Endothelial cell of umbilical vein (primary cell): Measurements from ENCODE around the gene GYS2. TPM values are rescaled to one million over a fixed set of nuclear protein-coding genes. Genes with fewer than 3 reads are reported as not detected.

Source experiments
- BruUV-seq: library from RNA; stranded (reverse); fragments of 400-500 nt; replicated peaks from 2 replicates; lab custom pipeline; 2021; lab: Mats Ljungman, UMichigan
- CTCF ChIA-PET: fragments of 300-600, 350-600 bp; sonication (Branson Sonifier 250); formaldehyde crosslinking; loops from one replicate; lab custom pipeline; 2021; ENCODE audit warnings: antibody characterized with exemption, inconsistent platforms; lab: Charles Lee
- POLR2A ChIA-PET: fragments of 300-600, 350-600 bp; sonication (Branson Sonifier 250); formaldehyde crosslinking; loops from one replicate; lab custom pipeline; 2021; ENCODE audit warnings: antibody characterized with exemption, inconsistent platforms; lab: Charles Lee
- DNase-seq: peaks from one replicate; pipeline ENCODE4 v3.0.0-alpha.2; 2011; ENCODE audit warnings: low read depth, low spot score
- FAIRE-seq: peaks from 2 replicates; lab custom pipeline; 2011; peaks lifted over from hg19 to GRCh38; lab: Jason Lieb, UNC
- H2AFZ ChIP-seq: 2 replicates; pipeline ENCODE4 v1.6.0; 2012; ENCODE audit warnings: low read depth, low read length, control low read depth, inconsistent platforms
- H3K27ac ChIP-seq: 2 replicates; pipeline ENCODE4 v1.5.1; 2011; ENCODE audit warnings: low read depth, mild to moderate bottlenecking, control low read depth, low read length, moderate library complexity; ENCODE audit not compliant: insufficient read depth
- H3K27me3 ChIP-seq, 2 experiments: 2 replicates each; pipeline versions ENCODE4 v1.6.0 to v1.6.1; 2011; ENCODE audit warnings: low read length in 2 of 2, mixed read lengths in 1 of 2; ENCODE audit not compliant: control insufficient read depth in 2 of 2, insufficient read depth in 2 of 2
- H3K36me3 ChIP-seq, 2 experiments: 2 replicates in 1 of 2; 3 replicates in 1 of 2; pipeline ENCODE4 v1.5.1; 2011; ENCODE audit warnings: low read length in 2 of 2, mild to moderate bottlenecking in 1 of 2, moderate library complexity in 1 of 2; ENCODE audit not compliant: control insufficient read depth in 2 of 2, insufficient read depth in 2 of 2; ENCODE audit errors: extremely low read depth in 1 of 2
- H3K4me1 ChIP-seq: 3 replicates; pipeline ENCODE4 v1.5.1; 2011; ENCODE audit warnings: mild to moderate bottlenecking, low read length; ENCODE audit not compliant: control insufficient read depth, insufficient read depth; ENCODE audit errors: extremely low read depth
- H3K4me2 ChIP-seq: 2 replicates; pipeline ENCODE4 v1.6.1; 2011; ENCODE audit warnings: low read length, control low read depth, mixed read lengths; ENCODE audit not compliant: insufficient read depth
- H3K4me3 ChIP-seq, 3 experiments: fragments of 200-600 bp in 1 of 3; sonication (generic), shearing (Covaris generic) in 1 of 3; replicated peaks in 1 of 3; 2 replicates each; pipeline ENCODE4 v1.5.1; 2011 to 2016; ENCODE audit warnings: control low read depth in 3 of 3, low read length in 3 of 3, mild to moderate bottlenecking in 2 of 3, inconsistent platforms in 1 of 3, low read depth in 1 of 3, moderate library complexity in 1 of 3; ENCODE audit not compliant: insufficient read depth in 1 of 3
- H3K79me2 ChIP-seq: 2 replicates; pipeline ENCODE4 v1.6.0; 2012; ENCODE audit warnings: low read length, inconsistent platforms; ENCODE audit not compliant: control insufficient read depth, insufficient read depth
- H3K9ac ChIP-seq: replicated peaks from 2 replicates; pipeline ENCODE3; 2011; ENCODE audit warnings: low read length, control low read depth; ENCODE audit not compliant: insufficient read depth; ENCODE audit errors: extremely low read depth
- H3K9me1 ChIP-seq: replicated peaks from 3 replicates; pipeline ENCODE4 v1.6.0; 2011; ENCODE audit warnings: mild to moderate bottlenecking, low read length; ENCODE audit not compliant: control insufficient read depth, insufficient read depth; ENCODE audit errors: extremely low read depth
- H3K9me3 ChIP-seq: replicated peaks from 2 replicates; pipeline ENCODE4 v1.5.1; 2012; ENCODE audit warnings: low read length, inconsistent platforms; ENCODE audit not compliant: control insufficient read depth, insufficient read depth
- H4K20me1 ChIP-seq: replicated peaks from 2 replicates; pipeline ENCODE3; 2011; ENCODE audit warnings: mild to moderate bottlenecking, low read length; ENCODE audit not compliant: control insufficient read depth, insufficient read depth; ENCODE audit errors: extremely low read depth
- EZH2 ChIP-seq: IDR thresholded peaks from 2 replicates; pipeline ENCODE4 v1.6.1; 2012; ENCODE audit warnings: borderline replicate concordance, low read depth, mild to moderate bottlenecking, moderate library complexity, low read length, inconsistent platforms; ENCODE audit not compliant: severe bottlenecking
- FOS ChIP-seq: IDR thresholded peaks from 2 replicates; pipeline ENCODE4 v1.6.1; 2011; ENCODE audit warnings: mild to moderate bottlenecking, low read length, moderate library complexity, borderline replicate concordance; ENCODE audit not compliant: insufficient read depth
- GATA2 ChIP-seq: IDR thresholded peaks from 2 replicates; pipeline ENCODE4 v1.7.0; 2011; ENCODE audit warnings: low read depth, mild to moderate bottlenecking, moderate library complexity, mixed read lengths, low read length; ENCODE audit not compliant: insufficient read length, insufficient read depth
- JUN ChIP-seq: IDR thresholded peaks from 2 replicates; pipeline ENCODE4 v1.6.1; 2011; ENCODE audit warnings: borderline replicate concordance, low read depth; ENCODE audit not compliant: insufficient read length, insufficient read depth
- MYC ChIP-seq: IDR thresholded peaks from one replicate; pipeline ENCODE4 v1.6.1; 2011; ENCODE audit warnings: mild to moderate bottlenecking, low read depth, low read length
- POLR2A ChIP-seq: IDR thresholded peaks from 2 replicates; pipeline ENCODE4 v1.6.1; 2012; ENCODE audit warnings: low read depth, mild to moderate bottlenecking, control low read depth, low read length
- POLR2AphosphoS5 ChIP-seq: IDR thresholded peaks from 2 replicates; pipeline ENCODE4 v1.6.1; 2012; ENCODE audit warnings: low read depth, mild to moderate bottlenecking, control low read depth, low read length, moderate library complexity; ENCODE audit not compliant: insufficient read depth
- dilution Hi-C: fragments of 300-500 bp; cut with MboI; formaldehyde crosslinking; loops from one replicate; pipeline ENCODE4 v1.15.0; 2019; ENCODE audit warnings: low sequenced_read_pairs; ENCODE audit not compliant: extremely low pct_ligation_motif_present
- intact Hi-C: fragments of 100-400 bp; cut with micrococcal nuclease; formaldehyde crosslinking; loops from one replicate; pipeline ENCODE4 v1.10.0; 2022
- polyA plus RNA-seq, 4 experiments: library from polyadenylated mRNA; depleted of rRNA in 3 of 4; stranded (reverse) in 3 of 4; unstranded in 1 of 4; fragments of >200 nt; gene quantifications; 2 replicates each; pipeline versions ENCODE4 v1.2.1 to v1.2.3, GENCODE V29; 2011 to 2012; ENCODE audit warnings: missing spikeins in 1 of 4
- total RNA-seq: library from RNA; stranded (reverse); gene quantifications from 2 replicates; pipeline ENCODE4 v1.2.3, GENCODE V29; 2021
- TF ChIP-seq, protein P1 (sequence below), 2 donors: IDR thresholded peaks; 1 replicate in 1 of 2; 2 replicates in 1 of 2; pipeline ENCODE4 v1.5.1; 2011; ENCODE audit warnings: low read length in 2 of 2, mild to moderate bottlenecking in 2 of 2, moderate library complexity in 2 of 2, control low read depth in 1 of 2, inconsistent platforms in 1 of 2, low read depth in 1 of 2; ENCODE audit not compliant: insufficient read depth in 1 of 2; ENCODE audit errors: extremely low read depth in 1 of 2
- TF ChIP-seq, protein P2 (sequence below): IDR thresholded peaks from 2 replicates; pipeline ENCODE4 v1.6.1; 2011; ENCODE audit not compliant: insufficient read depth, insufficient read length

Gene GYS2
- total and polyA plus RNA-seq, 2 donors (not counting 3 experiments of a cell fraction or from before 2014, with no cell fraction given) = 0.04 TPM; not detected in 1

- intact Hi-C loops (no loop called here), dilution Hi-C loops (no loop called here)
- no TSS peak for BruUV-seq
- DNase-seq = no peak
- H3K9ac ChIP-seq = no peak overlapping the region
- H3K9me3 ChIP-seq = no peaks in the 10 kb centered on the region
- CTCF ChIA-PET = no interaction called here
- H4K20me1 ChIP-seq = no peaks in the 10 kb centered on the region
- no peaks in the 10 kb centered on the region for H3K9me1 ChIP-seq
- H2AFZ ChIP-seq = no peak overlapping the region
- no peaks in the 10 kb centered on the region for H3K4me1 ChIP-seq
- POLR2A ChIA-PET = no interaction called here
- H3K36me3 ChIP-seq = no peaks in the 10 kb centered on the region
- no peaks in the 10 kb centered on the region for H3K79me2 ChIP-seq
- no peak for FAIRE-seq
- TF ChIP-seq, protein P1, sequence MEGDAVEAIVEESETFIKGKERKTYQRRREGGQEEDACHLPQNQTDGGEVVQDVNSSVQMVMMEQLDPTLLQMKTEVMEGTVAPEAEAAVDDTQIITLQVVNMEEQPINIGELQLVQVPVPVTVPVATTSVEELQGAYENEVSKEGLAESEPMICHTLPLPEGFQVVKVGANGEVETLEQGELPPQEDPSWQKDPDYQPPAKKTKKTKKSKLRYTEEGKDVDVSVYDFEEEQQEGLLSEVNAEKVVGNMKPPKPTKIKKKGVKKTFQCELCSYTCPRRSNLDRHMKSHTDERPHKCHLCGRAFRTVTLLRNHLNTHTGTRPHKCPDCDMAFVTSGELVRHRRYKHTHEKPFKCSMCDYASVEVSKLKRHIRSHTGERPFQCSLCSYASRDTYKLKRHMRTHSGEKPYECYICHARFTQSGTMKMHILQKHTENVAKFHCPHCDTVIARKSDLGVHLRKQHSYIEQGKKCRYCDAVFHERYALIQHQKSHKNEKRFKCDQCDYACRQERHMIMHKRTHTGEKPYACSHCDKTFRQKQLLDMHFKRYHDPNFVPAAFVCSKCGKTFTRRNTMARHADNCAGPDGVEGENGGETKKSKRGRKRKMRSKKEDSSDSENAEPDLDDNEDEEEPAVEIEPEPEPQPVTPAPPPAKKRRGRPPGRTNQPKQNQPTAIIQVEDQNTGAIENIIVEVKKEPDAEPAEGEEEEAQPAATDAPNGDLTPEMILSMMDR (IDR thresholded peaks at IDR 0.05; ENCODE audit: extremely low read depth in 1 of 2, insufficient read depth in 1 of 2, low read depth in 1 of 2, low read length in 2 of 2) = no peak
- TF ChIP-seq JUN (no peak), GATA2 (no peak), FOS (no peak), EZH2 (no peak), POLR2A (no peak), POLR2AphosphoS5 (no peak), MYC (no peak)
- TF ChIP-seq, protein P2, sequence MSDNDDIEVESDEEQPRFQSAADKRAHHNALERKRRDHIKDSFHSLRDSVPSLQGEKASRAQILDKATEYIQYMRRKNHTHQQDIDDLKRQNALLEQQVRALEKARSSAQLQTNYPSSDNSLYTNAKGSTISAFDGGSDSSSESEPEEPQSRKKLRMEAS = no peak
- no peak overlapping the region for H3K4me3 ChIP-seq
- no peak overlapping the region for H3K27ac ChIP-seq
- no peaks in the 10 kb centered on the region for H3K27me3 ChIP-seq
- no peak overlapping the region for H3K4me2 ChIP-seq
Observed at GRCh38 chr12:21546716-21547115, 57.9 kb downstream of the GYS2 start.
